Neural progenitor cell (in vitro differentiated cells): ENCODE measurements around the gene BCAT1. TPM values are rescaled to one million over a fixed set of nuclear protein-coding genes. Genes with fewer than 3 reads are reported as not detected.

Experiments
- DNase-seq: peaks from one replicate; pipeline ENCODE4 v3.0.0-alpha.2; 2016; ENCODE audit warnings: low spot score
- H2AFZ ChIP-seq: fragments of 200-600 bp; sonication (generic); replicated peaks from 2 replicates; pipeline ENCODE4 v1.6.1; 2016; ENCODE audit warnings: antibody characterized with exemption
- H3F3A ChIP-seq: fragments of 200-600 bp; sonication (generic); 2 replicates; pipeline ENCODE4 v1.6.1; 2016; ENCODE audit warnings: antibody characterized with exemption, low read depth
- H3K27ac ChIP-seq: fragments of 200-600 bp; sonication (generic); 2 replicates; pipeline ENCODE4 v1.5.1; 2016; ENCODE audit warnings: mild to moderate bottlenecking
- H3K27me3 ChIP-seq: fragments of 200-600 bp; sonication (generic); 2 replicates; pipeline ENCODE4 v1.6.1; 2016; ENCODE audit warnings: mild to moderate bottlenecking, moderate library complexity
- H3K36me3 ChIP-seq: fragments of 200-600 bp; sonication (generic); 2 replicates; pipeline ENCODE4 v1.5.1; 2016
- H3K4me1 ChIP-seq: fragments of 200-600 bp; sonication (generic); 2 replicates; pipeline ENCODE4 v1.6.1; 2016; ENCODE audit warnings: mixed run types
- H3K4me2 ChIP-seq: fragments of 200-600 bp; sonication (generic); 2 replicates; pipeline ENCODE4 v1.6.1; 2016
- H3K4me3 ChIP-seq: fragments of 200-600 bp; sonication (generic); 2 replicates; pipeline ENCODE4 v1.5.1; 2016
- H3K79me2 ChIP-seq: fragments of 200-600 bp; sonication (generic); 2 replicates; pipeline ENCODE4 v1.6.1; 2016; ENCODE audit warnings: low read depth
- H3K9ac ChIP-seq: fragments of 200-600 bp; sonication (generic); 2 replicates; pipeline ENCODE4 v1.6.1; 2016
- H3K9me3 ChIP-seq: fragments of 200-600 bp; sonication (generic); 2 replicates; pipeline ENCODE4 v1.5.1; 2016; ENCODE audit warnings: low read depth
- H4K20me1 ChIP-seq: fragments of 200-600 bp; sonication (generic); 2 replicates; pipeline ENCODE4 v1.6.1; 2016; ENCODE audit warnings: low read depth
- H3K27ac Mint-ChIP-seq: 3 replicates; pipeline ENCODE4 v1.8.0; 2021; ENCODE audit warnings: mixed read lengths
- H3K27me3 Mint-ChIP-seq: 2 replicates; pipeline ENCODE4 v1.8.0; 2022; ENCODE audit warnings: low read depth, mild to moderate bottlenecking, inconsistent platforms, moderate library complexity, mixed read lengths; ENCODE audit not compliant: insufficient read depth
- H3K36me3 Mint-ChIP-seq: 3 replicates; pipeline ENCODE4 v1.8.0; 2021; ENCODE audit warnings: mixed read lengths
- H3K4me1 Mint-ChIP-seq: 3 replicates; pipeline ENCODE4 v1.8.0; 2021; ENCODE audit warnings: mixed read lengths
- H3K4me3 Mint-ChIP-seq: 3 replicates; pipeline ENCODE4 v1.8.0; 2021; ENCODE audit warnings: mild to moderate bottlenecking, moderate library complexity, mixed read lengths
- H3K9me3 Mint-ChIP-seq: 3 replicates; pipeline ENCODE4 v1.8.0; 2020; ENCODE audit warnings: mixed read lengths
- EZH2 ChIP-seq: fragments of 200-600 bp; sonication (generic); IDR thresholded peaks from 2 replicates; pipeline ENCODE4 v1.6.1; 2017; ENCODE audit warnings: antibody characterized with exemption, mild to moderate bottlenecking, moderate library complexity
- EZH2phosphoT487 ChIP-seq: fragments of 200-600 bp; sonication (generic); IDR thresholded peaks from 2 replicates; pipeline ENCODE4 v1.6.1; 2017; ENCODE audit warnings: antibody characterized with exemption
- total RNA-seq: library from RNA; depleted of rRNA; stranded (reverse); fragments of >200 nt; gene quantifications from 2 replicates; pipeline ENCODE4 v1.2.3, GENCODE V29; 2015; ENCODE audit warnings: low replicate concordance
- TF ChIP-seq, protein P1 (sequence below): fragments of 200-600 bp; sonication (generic); IDR thresholded peaks from 2 replicates; pipeline ENCODE4 v1.5.1; 2017; ENCODE audit warnings: antibody characterized with exemption, mild to moderate bottlenecking

BCAT1 gene
- total RNA-seq, 1 donor from 2014 or later: 287 TPM

GRCh38 chr12:24760606-24761378, 188.1 kb downstream of the BCAT1 start:
- Mint-ChIP-seq H3K4me1 (peaks cover 24% of the 10 kb centered on the region), H3K27me3 (no peaks in the 10 kb centered on the region), H3K9me3 (peaks cover 4% of the 10 kb centered on the region), H3K4me3 (no peak overlapping the region), H3K27ac (peak overlapping the region; percentile 54), H3K36me3 (no peaks in the 10 kb centered on the region)
- no peak for DNase-seq
- Histone ChIP-seq H2AFZ (no peak overlapping the region), H4K20me1 (no peaks in the 10 kb centered on the region), H3K9me3 (no peaks in the 10 kb centered on the region), H3F3A (peaks cover 5% of the 10 kb centered on the region), H3K27ac (no peak overlapping the region), H3K4me1 (peaks cover 19% of the 10 kb centered on the region), H3K4me3 (no peak overlapping the region), H3K9ac (no peak overlapping the region), H3K4me2 (peak overlapping the region; percentile 46), H3K36me3 (no peaks in the 10 kb centered on the region), H3K27me3 (no peaks in the 10 kb centered on the region), H3K79me2 (no peaks in the 10 kb centered on the region)
- TF ChIP-seq EZH2phosphoT487 (no peak), EZH2 (no peak)
- TF ChIP-seq, protein P1, sequence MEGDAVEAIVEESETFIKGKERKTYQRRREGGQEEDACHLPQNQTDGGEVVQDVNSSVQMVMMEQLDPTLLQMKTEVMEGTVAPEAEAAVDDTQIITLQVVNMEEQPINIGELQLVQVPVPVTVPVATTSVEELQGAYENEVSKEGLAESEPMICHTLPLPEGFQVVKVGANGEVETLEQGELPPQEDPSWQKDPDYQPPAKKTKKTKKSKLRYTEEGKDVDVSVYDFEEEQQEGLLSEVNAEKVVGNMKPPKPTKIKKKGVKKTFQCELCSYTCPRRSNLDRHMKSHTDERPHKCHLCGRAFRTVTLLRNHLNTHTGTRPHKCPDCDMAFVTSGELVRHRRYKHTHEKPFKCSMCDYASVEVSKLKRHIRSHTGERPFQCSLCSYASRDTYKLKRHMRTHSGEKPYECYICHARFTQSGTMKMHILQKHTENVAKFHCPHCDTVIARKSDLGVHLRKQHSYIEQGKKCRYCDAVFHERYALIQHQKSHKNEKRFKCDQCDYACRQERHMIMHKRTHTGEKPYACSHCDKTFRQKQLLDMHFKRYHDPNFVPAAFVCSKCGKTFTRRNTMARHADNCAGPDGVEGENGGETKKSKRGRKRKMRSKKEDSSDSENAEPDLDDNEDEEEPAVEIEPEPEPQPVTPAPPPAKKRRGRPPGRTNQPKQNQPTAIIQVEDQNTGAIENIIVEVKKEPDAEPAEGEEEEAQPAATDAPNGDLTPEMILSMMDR: no peak

- H3K27me3 Mint-ChIP-seq: no peaks in the 10 kb centered on the region
- Histone ChIP-seq H3K9ac (no peak overlapping the region), H3K4me2 (peak overlapping the region; percentile 46), H3K27me3 (no peaks in the 10 kb centered on the region), H2AFZ (no peak overlapping the region), H3F3A (peaks cover 5% of the 10 kb centered on the region), H4K20me1 (no peaks in the 10 kb centered on the region), H3K79me2 (no peaks in the 10 kb centered on the region), H3K4me3 (no peak overlapping the region), H3K36me3 (no peaks in the 10 kb centered on the region), H3K4me1 (peaks cover 24% of the 10 kb centered on the region), H3K27ac (no peak overlapping the region), H3K9me3 (no peaks in the 10 kb centered on the region)
- DNase-seq: peak; percentile 38
- TF ChIP-seq EZH2: no peak
- TF ChIP-seq, protein P1: no peak
- TF ChIP-seq EZH2phosphoT487: no peak
- H3K27ac Mint-ChIP-seq: peak overlapping the region; percentile 54
- peaks cover 28% of the 10 kb centered on the region for H3K4me1 Mint-ChIP-seq
- H3K36me3 Mint-ChIP-seq: no peaks in the 10 kb centered on the region
- H3K4me3 Mint-ChIP-seq: no peak overlapping the region
- H3K9me3 Mint-ChIP-seq: peaks cover 2% of the 10 kb centered on the region
Measured at GRCh38 chr12:24760162-24760561, 188.7 kb downstream of the BCAT1 start.

Other genes starting within 250 kb of the BCAT1 start
- gene DNAI7, start 246.1 kb upstream of the BCAT1 start, total RNA-seq: 0.68 and 1.1 TPM in 2 replicates
- gene ETFRF1, start 246.1 kb upstream of the BCAT1 start, total RNA-seq: 24.8 and 57.7 TPM in 2 replicates